ENCODE data around the gene EXOC2. TPM values are rescaled to one million over a fixed set of nuclear protein-coding genes. Genes with fewer than 3 reads are reported as not detected.
A peak's percentile ranks its signal among the peaks of the same experiment; 100 is the strongest.

Gene EXOC2
- total and polyA plus RNA-seq, 2 donors (not counting 3 experiments of a cell fraction or from before 2014, with no cell fraction given): 18.2 to 30.8 TPM

DNA sequence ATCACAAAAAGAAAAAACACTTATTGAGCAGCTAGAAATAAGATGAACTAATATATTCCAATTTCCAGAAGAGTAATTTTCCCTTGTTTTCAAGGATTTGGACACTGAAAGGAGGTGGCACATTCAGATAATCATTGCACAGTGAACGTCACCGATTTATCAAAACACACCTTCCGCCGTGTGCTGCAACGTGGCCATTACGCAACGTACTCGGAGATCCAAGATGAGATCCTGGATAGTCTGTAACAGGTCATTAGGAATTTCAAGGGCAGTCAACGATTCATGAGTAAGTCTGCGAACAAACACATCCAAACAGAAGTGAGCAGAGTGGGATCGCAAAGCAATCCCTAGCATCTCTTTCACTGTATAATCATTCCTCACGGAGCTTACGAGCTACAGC, 129.1 kb downstream of the EXOC2 start:
- no TSS peak for BruUV-seq (replicated peaks)
- no peak overlapping the region for H2AFZ ChIP-seq (ENCODE audit: low read depth, low read length)
- H3K9me3 ChIP-seq (replicated peaks; ENCODE audit: control insufficient read depth, insufficient read depth, low read length): no peaks in the 10 kb centered on the region
- FAIRE-seq: no peak
- H3K36me3 ChIP-seq (ENCODE audit: control insufficient read depth in 2 of 2, extremely low read depth in 1 of 2, insufficient read depth in 2 of 2, low read length in 2 of 2): peaks cover 5 to 8% of the 10 kb centered on the region in 2 experiments
- no peak for DNase-seq (ENCODE audit: low read depth, low spot score)
- intact Hi-C loops (cut with micrococcal nuclease): no loop called here
- TF ChIP-seq MYC (IDR thresholded peaks at IDR 0.05; ENCODE audit: low read depth, low read length) (no peak), GATA2 (IDR thresholded peaks at IDR 0.05; ENCODE audit: insufficient read depth, insufficient read length, low read depth, low read length) (no peak)
- TF ChIP-seq, protein P1, sequence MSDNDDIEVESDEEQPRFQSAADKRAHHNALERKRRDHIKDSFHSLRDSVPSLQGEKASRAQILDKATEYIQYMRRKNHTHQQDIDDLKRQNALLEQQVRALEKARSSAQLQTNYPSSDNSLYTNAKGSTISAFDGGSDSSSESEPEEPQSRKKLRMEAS (IDR thresholded peaks at IDR 0.05; ENCODE audit: insufficient read depth, insufficient read length): no peak
- TF ChIP-seq, protein P2, sequence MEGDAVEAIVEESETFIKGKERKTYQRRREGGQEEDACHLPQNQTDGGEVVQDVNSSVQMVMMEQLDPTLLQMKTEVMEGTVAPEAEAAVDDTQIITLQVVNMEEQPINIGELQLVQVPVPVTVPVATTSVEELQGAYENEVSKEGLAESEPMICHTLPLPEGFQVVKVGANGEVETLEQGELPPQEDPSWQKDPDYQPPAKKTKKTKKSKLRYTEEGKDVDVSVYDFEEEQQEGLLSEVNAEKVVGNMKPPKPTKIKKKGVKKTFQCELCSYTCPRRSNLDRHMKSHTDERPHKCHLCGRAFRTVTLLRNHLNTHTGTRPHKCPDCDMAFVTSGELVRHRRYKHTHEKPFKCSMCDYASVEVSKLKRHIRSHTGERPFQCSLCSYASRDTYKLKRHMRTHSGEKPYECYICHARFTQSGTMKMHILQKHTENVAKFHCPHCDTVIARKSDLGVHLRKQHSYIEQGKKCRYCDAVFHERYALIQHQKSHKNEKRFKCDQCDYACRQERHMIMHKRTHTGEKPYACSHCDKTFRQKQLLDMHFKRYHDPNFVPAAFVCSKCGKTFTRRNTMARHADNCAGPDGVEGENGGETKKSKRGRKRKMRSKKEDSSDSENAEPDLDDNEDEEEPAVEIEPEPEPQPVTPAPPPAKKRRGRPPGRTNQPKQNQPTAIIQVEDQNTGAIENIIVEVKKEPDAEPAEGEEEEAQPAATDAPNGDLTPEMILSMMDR (IDR thresholded peaks at IDR 0.05; ENCODE audit: extremely low read depth in 1 of 2, insufficient read depth in 1 of 2, low read depth in 1 of 2, low read length in 2 of 2): no peak
- H3K79me2 ChIP-seq (ENCODE audit: control insufficient read depth, insufficient read depth, low read length): no peaks in the 10 kb centered on the region
- POLR2A ChIA-PET: no interaction called here
- no peaks in the 10 kb centered on the region for H4K20me1 ChIP-seq (replicated peaks; ENCODE audit: control insufficient read depth, extremely low read depth, insufficient read depth, low read length)
- dilution Hi-C loops (cut with MboI; ENCODE audit: extremely low pct_ligation_motif_present, low sequenced_read_pairs): no loop called here
- peaks cover 19% of the 10 kb centered on the region for H3K4me1 ChIP-seq (ENCODE audit: control insufficient read depth, extremely low read depth, insufficient read depth, low read length)
- no peaks in the 10 kb centered on the region for H3K9me1 ChIP-seq (replicated peaks; ENCODE audit: control insufficient read depth, extremely low read depth, insufficient read depth, low read length)
- H3K27me3 ChIP-seq (ENCODE audit: control insufficient read depth in 2 of 2, insufficient read depth in 2 of 2, low read length in 2 of 2): no peaks in the 10 kb centered on the region
- H3K27ac ChIP-seq (ENCODE audit: insufficient read depth, low read depth, low read length): no peak overlapping the region
- H3K4me2 ChIP-seq (ENCODE audit: insufficient read depth, low read length): no peak overlapping the region
- no peak overlapping the region for H3K4me3 ChIP-seq (replicated peaks in 1 of 3; ENCODE audit: insufficient read depth in 1 of 3, low read depth in 1 of 3, low read length in 3 of 3)
- CTCF ChIA-PET: no interaction called here
- H3K9ac ChIP-seq (replicated peaks; ENCODE audit: extremely low read depth, insufficient read depth, low read length): no peak overlapping the region

DNA sequence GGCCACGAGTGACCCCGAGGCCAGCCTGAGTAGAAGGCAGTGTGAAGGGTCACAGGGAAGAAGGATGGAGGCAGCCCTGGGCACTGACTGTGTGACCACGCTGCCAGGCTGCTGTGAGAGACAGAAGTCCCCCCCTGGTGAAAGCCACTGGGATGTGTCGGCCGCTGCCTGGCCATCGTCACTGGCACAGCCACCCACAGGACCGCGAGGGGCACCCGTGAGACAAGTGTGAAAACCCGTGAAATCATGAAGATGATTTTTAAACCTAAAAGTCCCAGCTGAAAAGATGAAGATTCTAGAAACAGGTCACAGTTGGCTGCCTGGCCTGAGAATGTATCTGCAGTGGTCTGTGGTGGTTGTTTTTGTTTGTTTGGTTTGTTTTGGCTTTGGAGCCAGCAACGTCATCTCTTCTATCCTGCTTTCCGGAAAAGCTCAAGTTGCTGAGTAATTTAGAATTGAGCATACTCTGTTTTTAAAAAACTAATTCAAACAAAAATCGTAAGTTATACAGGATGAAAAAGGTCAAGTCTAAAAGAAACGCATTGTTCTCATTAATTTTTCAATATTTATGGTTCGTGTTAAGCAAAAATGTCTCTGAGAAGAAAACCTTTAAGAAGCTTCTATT, 130.8 kb downstream of the EXOC2 start:
- dilution Hi-C loops (cut with MboI; ENCODE audit: extremely low pct_ligation_motif_present, low sequenced_read_pairs) (no loop called here), intact Hi-C loops (cut with micrococcal nuclease) (no loop called here)
- peak; percentile 77 for FAIRE-seq
- TF ChIP-seq FOS (IDR thresholded peaks at IDR 0.05; ENCODE audit: borderline replicate concordance, insufficient read depth, low read length) (no peak), POLR2AphosphoS5 (IDR thresholded peaks at IDR 0.05; ENCODE audit: insufficient read depth, low read depth, low read length) (no peak), POLR2A (IDR thresholded peaks at IDR 0.05; ENCODE audit: low read depth, low read length) (no peak), MYC (IDR thresholded peaks at IDR 0.05; ENCODE audit: low read depth, low read length) (no peak), JUN (IDR thresholded peaks at IDR 0.05; ENCODE audit: borderline replicate concordance, insufficient read depth, insufficient read length, low read depth) (no peak), GATA2 (IDR thresholded peaks at IDR 0.05; ENCODE audit: insufficient read depth, insufficient read length, low read depth, low read length) (no peak), EZH2 (IDR thresholded peaks at IDR 0.05; ENCODE audit: borderline replicate concordance, low read depth, low read length, severe bottlenecking) (no peak)
- TF ChIP-seq, protein P2 (IDR thresholded peaks at IDR 0.05; ENCODE audit: extremely low read depth in 1 of 2, insufficient read depth in 1 of 2, low read depth in 1 of 2, low read length in 2 of 2): no peak
- TF ChIP-seq, protein P1 (IDR thresholded peaks at IDR 0.05; ENCODE audit: insufficient read depth, insufficient read length): no peak
- Histone ChIP-seq H3K4me3 (replicated peaks in 1 of 3; ENCODE audit: insufficient read depth in 1 of 3, low read depth in 1 of 3, low read length in 3 of 3) (no peak overlapping the region), H2AFZ (ENCODE audit: low read depth, low read length) (no peak overlapping the region), H3K9me3 (replicated peaks; ENCODE audit: control insufficient read depth, insufficient read depth, low read length) (no peaks in the 10 kb centered on the region), H3K27ac (ENCODE audit: insufficient read depth, low read depth, low read length) (peak overlapping the region; percentile 62), H3K36me3 (ENCODE audit: control insufficient read depth in 2 of 2, extremely low read depth in 1 of 2, insufficient read depth in 2 of 2, low read length in 2 of 2) (peaks cover 5 to 8% of the 10 kb centered on the region in 2 experiments), H3K4me2 (ENCODE audit: insufficient read depth, low read length) (peak overlapping the region; percentile 10), H3K9ac (replicated peaks; ENCODE audit: extremely low read depth, insufficient read depth, low read length) (no peak overlapping the region), H3K9me1 (replicated peaks; ENCODE audit: control insufficient read depth, extremely low read depth, insufficient read depth, low read length) (no peaks in the 10 kb centered on the region), H3K4me1 (ENCODE audit: control insufficient read depth, extremely low read depth, insufficient read depth, low read length) (peaks cover 19% of the 10 kb centered on the region), H3K79me2 (ENCODE audit: control insufficient read depth, insufficient read depth, low read length) (no peaks in the 10 kb centered on the region), H4K20me1 (replicated peaks; ENCODE audit: control insufficient read depth, extremely low read depth, insufficient read depth, low read length) (no peaks in the 10 kb centered on the region), H3K27me3 (ENCODE audit: control insufficient read depth in 2 of 2, insufficient read depth in 2 of 2, low read length in 2 of 2) (no peaks in the 10 kb centered on the region)
- DNase-seq (ENCODE audit: low read depth, low spot score): peak; percentile 69
- ChIA-PET POLR2A (no interaction called here), CTCF (no interaction called here)
- BruUV-seq (replicated peaks): no TSS peak
